HG02678 (cell line): ENCODE measurements around the gene RYR2.
A peak's percentile ranks its signal among the peaks of the same experiment; 100 is the strongest.

Experiments
- ATAC-seq: cut with Tn5 transposase; IDR thresholded peaks from one replicate; pipeline ENCODE4 v1.9.1; 2021; ENCODE audit warnings: mild to moderate bottlenecking, moderate library complexity; ENCODE audit not compliant: unreplicated experiment

The RYR2 gene

GRCh38 chr1:237416924-237417655, 375.1 kb downstream of the RYR2 start:
- no peak for ATAC-seq

DNA sequence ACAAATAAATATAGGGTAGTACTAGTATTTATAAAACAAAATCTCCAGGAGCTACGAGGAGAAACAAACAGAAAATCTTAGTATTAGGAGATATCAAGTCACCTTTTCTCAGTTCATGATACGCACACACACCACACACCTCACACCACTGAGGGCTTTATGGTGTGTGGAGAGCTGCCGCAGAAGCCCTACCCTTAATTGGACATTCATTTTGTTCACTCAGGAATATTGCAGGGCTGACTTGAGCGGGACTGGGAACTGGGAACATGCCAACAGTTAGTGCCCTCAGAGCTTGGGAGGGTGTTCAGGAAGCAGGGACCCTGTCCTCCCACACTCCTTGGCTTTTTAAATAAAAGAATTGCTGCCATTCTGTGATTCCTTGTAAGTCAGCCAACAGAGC, 386.8 kb downstream of the RYR2 start:
- no peak for ATAC-seq

- ATAC-seq: no peak
Observed at GRCh38 chr1:237429252-237429651, 387.3 kb downstream of the RYR2 start.

GRCh38 chr1:237431448-237431847, 389.5 kb downstream of the RYR2 start:
- ATAC-seq: no peak

DNA sequence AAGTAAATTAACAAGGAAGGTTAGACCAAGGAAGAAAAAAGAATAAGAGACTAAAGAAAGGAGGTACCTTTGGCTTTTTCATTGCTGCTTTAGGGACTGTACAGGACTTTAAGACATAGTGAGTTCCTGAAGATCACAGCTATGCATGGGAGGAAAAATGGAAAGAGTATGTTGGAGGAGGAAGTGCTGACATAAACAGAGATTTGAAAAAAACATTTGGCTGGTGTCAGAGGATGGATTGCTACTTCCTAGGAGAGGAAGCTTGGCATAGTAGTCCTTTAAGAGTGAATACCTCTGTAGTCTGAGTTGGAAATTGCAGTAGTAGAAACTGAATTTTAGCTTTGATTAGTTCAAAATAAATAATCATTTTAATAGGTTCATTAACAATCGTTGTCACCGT, 398.4 kb downstream of the RYR2 start:
- no peak for ATAC-seq

GRCh38 chr1:237444120-237444790, 402.3 kb downstream of the RYR2 start:
- ATAC-seq: no peak

DNA sequence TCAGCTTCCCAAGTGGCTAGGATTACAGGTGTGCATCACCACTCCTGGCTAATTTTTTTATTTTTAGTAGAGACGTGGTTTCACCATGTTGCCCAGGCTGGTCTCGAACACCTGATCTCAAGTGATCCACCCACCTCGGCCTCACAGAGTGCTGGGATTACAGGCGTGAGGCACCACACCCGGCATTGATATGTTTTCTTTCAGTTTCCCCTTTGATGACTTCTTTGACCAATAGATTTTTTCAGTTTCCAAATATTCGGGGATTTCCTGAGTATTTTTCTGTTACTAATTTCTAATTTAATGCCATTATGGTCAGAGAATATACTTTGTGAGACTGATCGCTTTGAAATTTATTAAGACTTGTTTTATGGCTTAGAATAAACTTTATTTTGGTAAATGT, 406.1 kb downstream of the RYR2 start:
- ATAC-seq: no peak

DNA sequence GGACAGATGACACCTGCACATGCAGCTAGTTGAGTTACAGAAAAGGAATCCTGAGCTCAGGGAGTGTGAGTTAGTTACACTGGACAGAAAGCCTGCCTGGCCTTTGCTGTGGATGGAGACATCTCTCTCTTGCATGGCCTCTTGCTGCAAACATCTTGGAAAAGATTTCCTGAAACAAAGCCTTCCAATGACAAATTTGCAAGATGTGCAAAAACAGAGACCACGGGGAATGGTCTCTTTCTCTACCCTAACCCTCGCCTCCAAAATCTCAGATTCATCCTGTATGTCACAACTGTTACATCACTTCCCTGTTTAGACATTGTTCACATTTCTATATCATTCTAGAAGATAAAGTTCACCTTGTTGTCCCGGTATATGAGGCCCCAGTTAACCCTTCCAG, 415.6 kb downstream of the RYR2 start:
- ATAC-seq: no peak

GRCh38 chr1:237467320-237467719, 425.3 kb downstream of the RYR2 start:
- ATAC-seq: no peak

- no peak for ATAC-seq
Observed at GRCh38 chr1:237470712-237471338, 428.8 kb downstream of the RYR2 start.

DNA sequence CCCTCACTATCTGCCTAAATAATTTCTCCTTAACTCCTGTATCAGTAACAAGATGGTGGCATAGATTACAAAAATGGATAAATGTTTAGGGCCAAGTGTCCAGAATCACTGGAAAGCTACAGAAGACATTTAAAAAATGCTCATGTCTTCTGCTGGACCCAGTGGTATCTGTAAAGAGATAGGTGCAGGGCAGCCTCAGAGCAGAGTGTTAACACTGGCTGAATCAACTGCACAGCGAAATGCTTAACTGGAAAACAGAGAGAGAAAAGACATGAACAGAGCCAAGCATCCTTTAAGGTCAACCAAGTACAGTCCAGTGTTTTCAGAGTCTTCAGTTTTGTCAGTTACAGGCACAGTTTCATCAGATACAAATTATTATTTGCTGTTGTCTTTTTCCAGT, 429.4 kb downstream of the RYR2 start:
- no peak for ATAC-seq

- no peak for ATAC-seq
Observed at GRCh38 chr1:237471956-237472355, 430.0 kb downstream of the RYR2 start.

DNA sequence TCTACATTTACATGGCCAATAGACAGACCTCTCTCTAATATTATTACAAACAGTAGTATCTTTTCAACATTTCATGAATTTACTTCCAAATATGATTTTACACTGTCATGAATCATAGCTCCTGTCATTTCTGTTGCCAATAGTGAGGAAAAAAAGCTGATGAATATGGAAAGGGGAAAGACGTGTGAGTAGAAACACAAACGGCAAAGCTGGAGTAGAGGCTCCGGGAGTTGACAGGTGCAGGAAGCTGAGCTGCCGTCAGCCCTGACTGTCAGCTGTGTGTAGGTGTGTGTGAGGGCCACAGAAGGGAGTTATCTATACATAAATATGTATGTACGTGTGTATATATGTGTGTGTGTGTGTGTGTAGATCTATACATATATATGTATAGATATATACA, 431.9 kb downstream of the RYR2 start:
- ATAC-seq: no peak

DNA sequence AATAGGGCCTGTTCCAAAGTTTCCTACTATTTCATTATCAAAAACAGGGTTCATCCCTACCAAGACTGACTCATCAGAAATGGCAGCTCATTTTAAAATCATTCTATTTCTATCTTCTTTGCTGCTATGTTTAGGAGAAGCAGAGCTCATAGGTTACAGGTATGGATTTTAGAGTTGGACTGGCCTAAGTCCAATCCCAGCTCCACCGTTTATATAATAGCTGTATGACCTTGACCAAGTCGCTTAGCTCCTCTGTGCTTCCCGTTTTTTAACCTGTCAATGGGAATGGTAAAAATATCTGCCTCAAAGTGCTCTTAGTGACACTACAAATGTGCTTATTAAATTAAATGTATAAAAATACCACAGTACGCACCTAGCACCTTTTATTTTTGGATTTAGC, 436.1 kb downstream of the RYR2 start:
- ATAC-seq: no peak

DNA sequence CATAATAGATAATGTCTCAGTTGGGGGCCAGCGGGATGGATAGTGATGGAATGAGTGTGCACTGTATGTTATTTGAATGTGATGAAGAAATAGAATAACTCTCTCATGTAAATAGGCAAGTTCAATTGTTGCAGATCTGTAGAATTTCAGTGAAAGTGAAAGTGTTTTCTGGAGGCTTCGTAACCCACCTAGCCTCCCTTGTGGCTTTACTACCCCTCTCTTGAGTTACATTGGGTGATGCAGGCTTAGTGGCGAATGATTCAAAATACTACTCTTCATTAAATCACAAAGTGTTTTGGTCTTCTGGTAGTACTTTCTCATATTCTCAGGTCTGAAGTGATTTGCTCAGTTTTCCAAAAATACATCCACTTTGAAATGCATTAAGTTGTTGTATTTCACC, 436.9 kb downstream of the RYR2 start:
- no peak for ATAC-seq

- no peak for ATAC-seq
Observed at GRCh38 chr1:237482777-237483176, 440.8 kb downstream of the RYR2 start.

- ATAC-seq: no peak
Observed at GRCh38 chr1:237492359-237492758, 450.4 kb downstream of the RYR2 start.

DNA sequence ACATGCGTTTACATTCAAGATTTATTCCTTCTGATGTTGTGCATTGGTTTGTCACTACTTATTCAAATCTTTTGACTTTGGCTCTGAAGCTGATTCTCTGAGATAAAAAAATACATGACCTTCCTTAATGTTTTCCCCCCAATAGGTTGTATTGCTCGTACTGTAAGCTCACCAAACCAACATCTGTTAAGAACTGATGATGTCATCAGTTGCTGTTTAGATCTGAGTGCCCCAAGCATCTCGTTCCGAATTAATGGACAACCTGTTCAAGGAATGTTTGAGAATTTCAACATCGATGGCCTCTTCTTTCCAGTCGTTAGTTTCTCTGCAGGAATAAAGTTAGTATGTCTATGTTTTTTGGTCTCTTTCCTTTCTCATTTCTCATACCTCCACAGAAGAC, 458.6 kb downstream of the RYR2 start:
- ATAC-seq: no peak

DNA sequence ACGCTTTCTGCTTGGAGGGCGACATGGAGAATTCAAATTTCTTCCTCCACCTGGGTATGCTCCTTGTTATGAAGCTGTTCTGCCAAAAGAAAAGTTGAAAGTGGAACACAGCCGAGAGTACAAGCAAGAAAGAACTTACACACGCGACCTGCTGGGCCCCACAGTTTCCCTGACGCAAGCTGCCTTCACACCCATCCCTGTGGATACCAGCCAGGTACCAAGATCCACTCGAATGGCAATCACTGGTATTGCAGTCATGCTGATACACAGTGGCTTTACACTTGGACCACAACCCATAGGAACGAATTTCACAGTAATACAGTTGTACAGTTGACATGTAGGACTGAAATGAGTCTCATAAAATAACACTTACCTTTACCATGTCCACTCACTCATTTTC, 461.3 kb downstream of the RYR2 start:
- no peak for ATAC-seq

DNA sequence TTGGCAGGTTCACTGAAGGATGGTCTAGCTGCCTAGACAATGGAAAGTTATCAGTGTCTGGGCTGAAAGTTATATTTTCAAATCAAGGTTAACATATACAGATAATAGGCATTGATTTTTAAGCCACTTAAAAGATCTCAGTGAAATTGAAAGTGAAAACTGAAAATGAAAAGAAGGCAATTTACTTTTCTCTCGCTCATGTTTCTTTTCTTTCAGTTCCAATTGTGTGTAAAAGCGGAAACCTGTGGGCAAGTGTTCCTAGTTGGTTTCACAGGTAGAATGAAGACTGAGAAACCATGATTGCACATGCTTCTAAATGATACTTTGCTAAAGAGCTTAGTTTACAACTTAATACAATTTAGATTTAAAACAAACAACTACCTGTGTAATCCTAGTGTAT, 465.0 kb downstream of the RYR2 start:
- ATAC-seq: peak; percentile 90

GRCh38 chr1:237509748-237510147, 467.8 kb downstream of the RYR2 start:
- no peak for ATAC-seq

GRCh38 chr1:237525102-237525501, 483.1 kb downstream of the RYR2 start:
- no peak for ATAC-seq
